Midbrain (tissue), 1 donor: ENCODE measurements around the gene ATOH1.

Source experiments
- DNase-seq: peaks from one replicate; lab custom pipeline; 2025; lab: John Stamatoyannopoulos, UW

The ATOH1 gene

DNA sequence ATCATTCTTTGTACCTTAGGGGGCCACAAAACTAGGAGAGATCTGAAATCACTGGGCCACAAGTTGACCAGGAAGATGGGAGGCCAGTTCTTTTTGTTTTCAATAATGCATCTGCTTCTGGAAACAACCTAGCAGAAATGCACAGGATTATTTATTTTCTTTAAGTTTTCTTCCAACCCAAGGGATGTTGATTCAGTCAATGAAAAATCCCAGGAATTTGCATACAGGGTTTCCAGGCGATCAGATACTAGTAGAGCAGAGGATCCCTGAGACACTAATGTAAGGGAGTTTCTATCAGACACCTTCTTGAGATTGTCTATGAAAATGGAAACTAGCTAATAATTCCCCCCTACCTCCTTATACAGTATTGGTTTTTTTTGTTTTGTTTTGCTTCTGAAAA is 7.4 kb downstream of the ATOH1 start:
- DNase-seq = no peak

GRCh38 chr4:93839704-93840103 is 11.2 kb downstream of the ATOH1 start:
- DNase-seq = no peak

DNA sequence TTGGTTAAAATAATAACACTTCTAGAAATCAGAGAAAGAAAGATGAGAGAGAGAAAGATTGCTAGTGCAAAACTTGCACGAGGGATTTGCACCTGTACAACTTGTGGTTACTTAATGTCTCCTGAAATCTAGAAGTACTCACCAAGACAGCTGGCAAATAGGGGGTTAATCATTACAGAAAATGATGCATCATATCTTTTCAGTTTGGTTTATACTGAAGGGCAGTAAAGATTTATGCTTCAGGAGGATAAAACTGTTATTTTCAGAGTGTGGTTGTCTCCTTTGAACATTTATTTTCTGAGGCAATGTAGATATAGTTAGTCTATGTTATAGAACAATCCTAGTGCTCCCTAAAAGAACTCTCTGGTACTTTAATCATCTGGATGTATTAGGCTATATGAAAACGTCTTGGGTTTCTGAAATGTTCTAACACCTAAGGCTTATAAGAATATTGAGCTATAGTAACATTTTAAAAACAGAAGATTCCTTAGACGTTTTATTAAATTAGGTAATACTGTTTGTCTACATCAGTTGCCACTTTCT is 13.3 kb downstream of the ATOH1 start:
- DNase-seq = no peak

DNA sequence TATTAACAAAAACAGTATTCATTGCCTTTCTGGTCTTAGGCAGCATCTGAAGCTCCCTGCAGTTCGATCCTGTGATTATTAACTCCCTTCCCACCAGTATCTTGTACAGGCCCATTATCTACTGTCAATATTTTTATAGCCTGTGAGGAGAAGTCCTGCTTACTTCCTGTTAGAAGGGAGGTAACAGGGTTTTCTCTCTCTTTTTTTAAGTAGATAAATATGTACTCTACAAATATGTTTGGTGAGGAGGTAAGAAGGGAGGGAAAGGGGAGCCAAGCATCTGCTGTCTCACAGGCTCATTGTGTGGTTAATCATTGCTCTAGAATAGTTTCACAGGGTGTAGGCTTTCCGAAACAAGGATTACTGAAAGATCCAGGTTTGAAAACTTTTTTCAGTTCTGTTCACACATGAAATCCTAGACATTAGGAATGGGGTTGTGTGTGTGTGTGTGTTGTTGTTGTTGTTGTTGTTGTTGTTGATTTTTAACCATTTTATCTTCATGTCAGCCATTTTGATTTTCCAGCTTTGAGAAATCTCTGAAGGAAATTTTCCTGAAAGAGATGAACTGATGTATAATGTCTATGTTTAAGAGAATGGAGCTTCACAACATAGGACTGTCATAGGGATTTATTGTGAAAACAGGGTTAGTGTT is 14.2 kb downstream of the ATOH1 start:
- no peak for DNase-seq

- no peak for DNase-seq
These were observed 15.2 kb downstream of the ATOH1 start for GRCh38 chr4:93843772-93844171.

GRCh38 chr4:93852680-93853079 is 24.1 kb downstream of the ATOH1 start:
- DNase-seq = no peak

- DNase-seq = no peak
These were observed 27.4 kb downstream of the ATOH1 start for GRCh38 chr4:93855926-93856325.

DNA sequence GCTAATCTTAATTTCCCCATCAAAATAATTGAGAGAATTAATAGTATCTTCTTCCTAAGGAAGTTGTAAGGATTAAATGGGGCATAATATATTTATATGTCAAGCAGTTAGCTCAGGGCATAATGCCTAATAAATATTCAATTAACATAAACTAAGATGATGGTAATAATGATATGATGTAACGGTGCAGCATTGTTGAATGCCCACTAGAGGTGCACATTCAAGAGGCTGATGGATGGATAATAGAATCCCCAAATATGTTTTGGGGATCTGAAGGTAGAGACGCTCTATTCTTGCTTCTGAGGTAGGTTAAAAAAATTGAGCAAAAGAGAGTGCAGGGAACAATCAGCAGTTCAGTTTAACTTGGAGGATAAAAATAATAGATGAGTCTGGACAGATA is 37.1 kb downstream of the ATOH1 start:
- DNase-seq = no peak

DNA sequence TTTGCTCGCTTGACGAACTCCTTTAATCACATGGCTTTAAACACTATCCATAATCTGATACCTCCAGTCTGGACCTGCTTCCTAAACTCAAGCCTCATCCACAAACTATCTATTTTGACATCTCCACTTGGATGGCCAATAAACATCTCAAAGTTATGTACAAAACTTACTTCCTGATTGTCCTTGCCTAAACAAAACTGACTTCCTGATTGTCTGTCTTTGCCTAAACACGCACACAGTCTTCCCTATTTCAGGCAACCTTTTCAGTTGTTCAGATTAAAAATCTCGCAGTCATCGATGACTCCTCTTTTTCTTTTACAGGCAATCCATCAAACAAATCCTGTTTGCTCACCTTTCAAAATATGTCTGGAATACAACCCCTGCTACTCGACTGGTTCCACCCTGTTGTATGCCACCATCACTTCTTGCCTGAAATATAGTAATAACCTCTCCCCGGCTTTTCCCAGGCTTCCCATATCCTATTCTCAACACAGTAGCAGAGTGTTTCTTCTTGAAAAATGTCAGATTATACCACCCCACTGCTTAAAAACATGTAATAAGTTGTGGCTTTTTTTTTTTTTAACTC is 39.0 kb downstream of the ATOH1 start:
- no peak for DNase-seq

GRCh38 chr4:93870876-93871458 is 42.4 kb downstream of the ATOH1 start:
- no peak for DNase-seq

- no peak for DNase-seq
These were observed 48.2 kb downstream of the ATOH1 start for GRCh38 chr4:93876754-93877153.

GRCh38 chr4:93878566-93878965 is 50.0 kb downstream of the ATOH1 start:
- DNase-seq = no peak

- no peak for DNase-seq
These were observed 51.4 kb downstream of the ATOH1 start for GRCh38 chr4:93879919-93880318.
